HG03520 (cell line): ENCODE results near the gene POU2AF1.

ENCODE experiments used
- ATAC-seq: cut with Tn5 transposase; IDR thresholded peaks from one replicate; pipeline ENCODE4 v1.9.1; 2021; ENCODE audit warnings: mild to moderate bottlenecking, moderate library complexity; ENCODE audit not compliant: unreplicated experiment

The POU2AF1 gene

DNA sequence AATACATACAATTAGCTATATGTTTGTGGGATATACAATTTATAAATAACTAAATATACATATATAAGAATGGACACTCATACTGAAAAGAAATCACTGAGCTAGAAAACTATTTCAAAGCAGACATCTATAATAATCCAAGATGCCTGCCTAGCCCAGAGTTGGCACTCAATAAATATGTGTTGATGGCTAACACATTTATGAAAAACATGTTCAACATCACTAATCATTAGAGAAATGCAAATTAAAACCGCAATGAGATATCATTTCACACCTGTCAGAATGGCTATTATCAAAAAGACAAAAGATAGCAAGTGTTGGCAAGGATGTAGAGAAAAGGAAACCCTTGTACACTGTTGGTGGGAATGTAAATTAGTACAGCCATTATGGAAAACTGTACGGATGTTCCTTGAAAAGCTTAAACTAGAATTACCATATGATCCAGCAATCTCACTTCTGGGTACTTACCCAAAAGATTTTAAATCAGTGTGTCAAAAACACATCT lies 29.8 kb downstream of the POU2AF1 start:
- no peak for ATAC-seq

DNA sequence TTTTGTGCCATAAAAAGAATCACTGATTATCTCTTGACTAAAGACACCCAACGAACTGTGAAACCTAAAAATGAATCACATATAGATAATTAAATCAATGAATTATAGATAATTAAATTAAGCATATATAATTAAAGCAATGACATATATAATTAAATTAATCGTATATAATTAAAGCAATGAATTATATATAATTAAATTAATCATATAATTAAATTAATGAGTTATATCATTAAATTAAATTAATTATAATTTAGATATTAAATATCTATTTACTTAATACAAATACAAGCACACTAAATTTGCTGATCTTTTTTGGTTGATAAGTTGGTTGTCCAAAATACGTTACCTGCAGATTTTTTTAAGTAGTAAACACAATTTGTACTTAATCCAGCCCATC lies 30.9 kb downstream of the POU2AF1 start:
- no peak for ATAC-seq

DNA sequence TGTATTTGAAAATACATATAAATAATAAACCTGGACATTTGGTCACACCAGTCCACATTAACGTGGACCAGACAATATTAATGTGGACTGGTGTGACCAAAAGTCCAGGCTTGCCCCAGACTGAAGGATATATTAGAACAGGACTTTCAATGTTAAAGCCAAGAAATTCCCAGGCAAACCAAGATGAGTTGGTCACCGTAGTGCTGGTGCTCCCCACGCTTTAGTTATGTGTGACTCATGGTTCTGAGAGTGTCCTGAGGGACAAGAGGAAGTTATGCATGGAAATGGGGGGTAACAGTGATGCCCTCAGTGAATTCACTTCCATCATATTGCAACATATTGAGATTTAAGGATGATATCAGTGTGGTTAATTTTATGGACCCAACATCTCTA lies 31.4 kb downstream of the POU2AF1 start:
- no peak for ATAC-seq

DNA sequence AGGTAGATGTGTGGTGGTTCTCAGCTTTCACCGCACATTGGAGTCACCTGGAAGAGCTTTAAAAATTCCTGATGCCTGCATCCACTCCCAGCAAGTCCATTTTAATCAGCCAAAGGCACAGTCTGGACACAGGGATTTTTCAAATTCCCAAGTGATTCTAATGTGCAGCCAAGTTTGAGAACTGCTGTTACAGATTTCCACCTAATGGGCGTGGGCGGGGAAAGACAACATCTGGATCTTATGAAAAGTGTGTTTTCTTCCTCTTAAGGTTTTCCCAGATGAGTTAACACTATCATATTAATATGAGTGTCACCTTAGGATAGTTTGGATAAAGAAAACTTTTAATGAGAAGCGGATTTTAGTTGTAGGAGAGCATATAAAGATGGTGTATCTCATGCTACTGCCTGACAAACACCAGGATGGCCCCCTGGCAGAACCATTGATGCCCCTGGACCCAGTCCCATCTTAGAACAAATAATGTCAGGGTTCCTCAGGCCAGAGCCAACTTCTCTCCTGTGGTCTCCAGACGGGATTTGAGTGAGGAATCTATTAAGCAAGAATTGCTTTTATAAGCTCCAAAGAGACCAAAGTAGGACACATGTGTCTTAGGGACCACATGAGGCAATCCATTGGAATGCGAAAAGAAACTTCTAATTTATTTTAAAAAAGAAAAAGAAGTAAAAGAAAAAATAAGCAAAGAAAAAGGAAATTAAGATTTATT lies 31.9 kb downstream of the POU2AF1 start:
- no peak for ATAC-seq

DNA sequence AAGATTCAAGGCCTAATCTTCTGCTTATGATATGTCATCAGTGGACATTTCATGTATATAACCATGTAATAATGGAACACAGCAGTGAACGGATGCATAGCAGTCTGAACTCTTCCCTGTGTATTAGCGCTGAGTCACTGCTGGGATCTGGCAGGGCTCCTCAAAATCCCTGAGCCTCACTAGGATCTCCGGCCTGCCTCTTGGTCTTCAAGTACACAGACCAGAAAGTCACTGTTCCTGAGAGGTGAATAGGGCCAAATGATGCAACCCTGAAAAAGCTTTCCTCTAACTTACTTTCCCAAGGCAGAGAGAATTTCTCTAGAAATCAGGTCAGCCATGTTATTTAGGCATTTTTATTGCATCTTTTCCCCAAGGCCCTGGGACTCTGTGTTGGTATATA lies 35.0 kb downstream of the POU2AF1 start:
- no peak for ATAC-seq

DNA sequence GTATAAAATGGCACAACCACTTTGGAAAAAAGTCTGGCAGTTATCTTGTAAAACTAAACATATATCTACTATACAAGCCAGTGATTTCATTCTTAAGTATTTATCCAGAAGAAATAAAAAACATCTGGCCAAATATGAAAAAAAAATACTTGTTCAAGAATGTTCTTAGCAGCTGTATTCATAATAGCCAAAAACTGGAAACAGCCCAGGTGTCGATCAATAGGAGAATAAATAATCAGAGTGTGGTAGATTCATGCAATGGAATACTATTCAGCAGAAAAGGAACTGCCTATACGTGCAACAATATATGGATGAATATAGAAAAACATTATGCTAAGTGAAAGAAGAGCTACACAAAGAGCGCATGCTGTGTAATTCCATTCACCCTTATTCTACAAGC lies 36.7 kb downstream of the POU2AF1 start:
- ATAC-seq, result no peak

DNA sequence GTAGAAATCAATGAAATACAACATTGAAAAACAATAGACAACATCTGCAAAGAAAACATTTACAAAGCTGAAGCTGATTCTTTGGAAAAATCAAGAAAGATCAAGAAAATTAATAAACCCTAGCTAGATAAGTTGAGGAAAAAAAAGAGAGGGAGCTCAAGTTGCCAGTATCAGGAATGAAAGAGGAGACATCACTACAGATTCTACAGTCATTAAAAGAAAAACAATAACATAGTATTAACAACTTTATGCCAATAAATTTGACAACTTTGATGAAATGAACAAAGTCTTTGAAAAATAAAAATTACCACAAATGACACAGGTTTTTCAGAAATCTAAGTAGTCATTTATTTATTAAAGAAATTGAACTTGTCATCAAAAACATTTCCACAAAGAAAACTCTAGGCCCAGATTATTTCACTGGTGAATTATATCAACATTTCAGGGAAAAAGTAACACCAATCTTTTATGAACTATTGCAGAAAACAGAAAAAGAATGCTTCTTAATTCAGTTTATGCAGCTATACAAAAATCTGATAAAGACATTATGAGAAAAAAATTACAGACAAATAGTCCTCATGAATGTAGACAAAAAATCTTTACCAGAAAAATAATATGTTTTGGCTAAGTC lies 39.2 kb downstream of the POU2AF1 start:
- no peak for ATAC-seq

DNA sequence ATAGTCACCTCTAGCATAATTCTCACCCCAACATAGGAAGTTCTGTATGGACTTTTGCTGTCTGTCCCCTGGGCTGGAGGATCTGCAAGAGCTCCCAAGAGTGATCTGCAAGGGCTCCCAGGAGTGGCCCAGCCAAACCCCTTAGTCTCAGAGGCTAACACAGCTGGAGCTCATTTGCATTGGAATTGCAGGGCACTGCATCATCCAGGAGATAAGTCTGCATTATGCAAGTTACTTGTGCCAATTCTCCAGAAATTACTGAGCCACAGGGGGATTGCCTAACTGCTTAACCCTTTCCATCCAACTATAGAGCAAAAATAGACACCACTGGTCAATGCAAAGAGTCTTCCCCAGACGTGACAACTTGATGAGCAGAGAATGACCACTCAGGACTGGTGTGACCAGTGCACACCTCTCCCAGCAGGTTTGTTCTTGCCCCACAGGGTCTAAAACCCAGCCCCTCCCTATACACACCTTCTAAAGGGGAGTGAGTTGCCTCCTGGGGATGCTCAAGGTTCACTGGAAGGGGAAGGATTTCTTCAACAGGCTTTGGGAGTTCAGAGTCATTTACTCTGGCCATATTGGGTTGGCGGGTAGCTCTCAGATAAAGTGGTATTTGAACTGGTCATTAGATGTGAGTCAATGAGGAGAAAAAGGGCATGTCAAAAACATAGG lies 42.4 kb downstream of the POU2AF1 start:
- no peak for ATAC-seq

DNA sequence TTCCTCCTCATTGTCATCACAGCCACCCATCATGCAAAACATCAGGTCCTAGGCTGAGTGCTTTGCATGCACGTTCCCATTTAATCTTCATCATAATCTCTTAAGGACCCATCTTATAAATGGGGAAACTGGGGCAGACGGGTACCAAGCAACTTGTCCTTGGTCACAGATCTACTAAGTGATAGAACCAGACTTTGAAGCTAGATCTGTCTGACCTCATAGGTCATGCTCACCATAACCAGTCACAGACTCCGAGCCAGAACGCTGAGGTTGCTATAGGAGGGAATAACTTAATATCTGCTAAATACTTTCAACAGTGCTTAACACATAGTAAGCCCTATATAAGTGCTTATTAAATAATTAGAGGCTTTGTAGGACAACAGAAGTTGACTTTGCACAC lies 43.0 kb downstream of the POU2AF1 start:
- ATAC-seq, result no peak

DNA sequence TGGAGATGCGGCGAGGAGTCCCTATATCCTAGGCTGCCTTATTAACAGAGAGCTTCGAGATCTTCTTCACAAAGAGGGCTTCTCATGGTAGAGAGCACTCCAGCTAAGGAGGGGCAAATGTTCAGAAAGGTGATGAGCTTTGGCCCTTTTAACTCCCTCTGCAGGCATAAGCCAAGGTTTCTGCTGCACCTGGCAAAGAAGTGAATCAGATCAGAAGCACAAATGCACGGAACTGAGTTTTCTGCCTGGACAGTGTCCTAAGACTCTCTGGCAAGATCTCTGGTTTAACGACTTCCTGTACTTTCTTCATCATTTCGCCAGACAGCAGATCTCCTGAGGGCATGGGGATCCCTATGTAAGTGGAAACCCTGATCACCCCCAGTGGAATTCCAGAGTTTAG lies 43.5 kb downstream of the POU2AF1 start:
- ATAC-seq, result no peak

DNA sequence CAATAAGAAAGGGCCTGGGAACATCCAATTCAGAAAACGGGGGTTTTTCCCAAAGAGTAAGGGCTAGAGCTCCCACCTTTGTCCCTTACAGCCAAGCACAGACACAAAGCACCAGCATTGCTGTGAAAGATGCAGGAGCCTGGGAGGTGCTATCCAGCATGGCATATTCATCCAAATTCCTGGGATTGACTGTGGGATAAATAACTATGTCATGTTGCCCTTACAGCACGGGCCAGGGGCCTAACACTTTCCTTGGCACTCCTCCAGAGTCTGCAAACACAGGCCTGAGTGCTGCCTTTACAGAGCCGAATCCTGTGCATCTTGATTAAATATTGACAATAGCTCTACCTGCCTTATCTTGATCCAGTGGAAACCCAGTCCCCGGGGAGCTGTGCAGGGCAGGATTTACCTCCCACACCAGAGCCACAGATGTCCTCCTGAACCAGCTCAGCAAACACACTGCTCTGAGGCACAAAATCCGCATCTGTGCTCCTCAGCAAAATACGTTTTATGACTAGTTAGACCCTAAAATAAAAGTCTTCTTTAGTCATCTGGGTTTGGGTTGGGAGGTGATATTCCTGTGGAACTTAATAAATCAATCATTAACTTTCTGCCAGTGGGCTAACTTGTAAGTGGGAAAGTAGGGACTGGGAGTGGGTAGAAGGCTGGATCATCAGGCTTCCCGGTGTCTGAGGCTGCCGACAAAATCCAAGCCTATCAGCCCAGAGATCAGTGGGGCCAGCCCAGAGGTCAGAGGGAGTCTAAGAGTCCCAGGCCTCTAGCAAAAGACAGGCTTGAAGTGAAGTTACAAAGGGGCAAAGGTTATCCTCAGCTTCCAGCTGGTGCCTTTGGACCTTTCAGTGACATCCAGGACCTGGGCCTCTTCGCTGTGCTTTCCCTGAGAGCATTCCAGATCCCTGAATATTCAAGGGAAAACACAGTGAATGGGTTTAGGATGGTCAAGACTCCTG lies 44.3 kb downstream of the POU2AF1 start:
- no peak for ATAC-seq

DNA sequence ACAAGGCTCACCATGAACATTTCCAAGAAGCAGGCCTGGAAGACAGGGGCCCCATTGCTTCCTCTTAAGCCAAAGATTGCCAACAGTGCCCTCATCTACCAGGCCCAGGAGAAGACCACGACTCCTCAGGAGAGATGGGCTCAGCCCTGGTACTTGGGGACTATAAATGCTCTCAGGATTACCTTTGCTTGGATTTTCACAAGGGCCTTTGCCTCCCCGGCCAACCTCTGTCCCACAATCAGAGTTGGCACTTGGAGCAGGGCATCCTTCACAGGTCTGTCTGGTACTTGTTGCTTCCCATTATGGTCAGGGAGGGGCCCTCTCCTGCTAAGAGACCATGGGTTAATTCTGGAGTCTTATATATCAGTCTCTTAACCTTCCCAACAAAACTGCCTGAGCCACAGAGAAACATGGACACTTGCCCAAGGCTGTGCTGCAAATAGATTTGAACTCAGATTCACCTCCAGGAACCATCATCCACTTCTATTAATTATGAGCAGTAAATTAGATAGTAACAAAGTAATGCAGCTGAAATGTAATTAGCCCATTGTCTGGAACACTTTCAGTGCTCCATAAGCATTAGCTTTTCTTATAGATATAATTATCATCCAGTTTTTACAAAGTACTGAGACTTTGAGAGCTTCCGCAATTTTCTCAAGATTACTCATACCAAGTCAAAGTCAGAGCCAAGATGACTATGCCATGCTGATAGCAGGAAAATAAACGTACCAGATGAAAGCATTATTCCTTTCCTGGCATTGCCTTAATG lies 47.2 kb downstream of the POU2AF1 start:
- ATAC-seq, result no peak

DNA sequence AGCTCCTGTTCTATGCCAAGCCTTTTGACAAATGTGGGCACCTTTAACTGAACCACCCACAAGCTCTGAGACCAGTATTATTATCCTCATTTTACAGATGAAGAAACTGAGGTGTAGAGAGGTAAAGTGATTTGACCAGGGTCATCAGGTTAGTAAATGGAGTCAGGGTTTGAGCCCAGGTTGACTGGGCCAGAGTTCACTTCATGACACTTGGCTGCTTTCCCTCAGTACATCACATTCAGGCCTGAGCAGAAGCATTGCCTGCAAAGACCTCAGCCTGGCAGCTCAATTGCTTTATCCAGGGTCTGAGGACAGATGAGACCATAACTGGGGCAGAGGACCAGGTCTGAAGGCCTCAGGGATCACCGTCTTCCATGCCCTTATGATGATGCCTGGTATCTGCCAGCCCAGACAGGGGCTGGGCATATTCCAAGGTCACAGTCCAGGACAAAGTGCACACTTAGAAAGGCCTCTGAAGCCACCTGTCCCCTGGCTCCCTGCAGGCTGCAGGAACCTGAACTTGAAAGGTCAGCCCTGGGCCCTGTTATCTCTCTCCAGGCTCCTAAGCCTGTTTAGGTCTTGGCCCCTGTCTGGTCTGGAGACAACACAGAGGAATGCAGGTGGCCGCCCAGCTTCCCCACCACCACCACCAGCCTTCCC lies 48.7 kb downstream of the POU2AF1 start:
- no peak for ATAC-seq

DNA sequence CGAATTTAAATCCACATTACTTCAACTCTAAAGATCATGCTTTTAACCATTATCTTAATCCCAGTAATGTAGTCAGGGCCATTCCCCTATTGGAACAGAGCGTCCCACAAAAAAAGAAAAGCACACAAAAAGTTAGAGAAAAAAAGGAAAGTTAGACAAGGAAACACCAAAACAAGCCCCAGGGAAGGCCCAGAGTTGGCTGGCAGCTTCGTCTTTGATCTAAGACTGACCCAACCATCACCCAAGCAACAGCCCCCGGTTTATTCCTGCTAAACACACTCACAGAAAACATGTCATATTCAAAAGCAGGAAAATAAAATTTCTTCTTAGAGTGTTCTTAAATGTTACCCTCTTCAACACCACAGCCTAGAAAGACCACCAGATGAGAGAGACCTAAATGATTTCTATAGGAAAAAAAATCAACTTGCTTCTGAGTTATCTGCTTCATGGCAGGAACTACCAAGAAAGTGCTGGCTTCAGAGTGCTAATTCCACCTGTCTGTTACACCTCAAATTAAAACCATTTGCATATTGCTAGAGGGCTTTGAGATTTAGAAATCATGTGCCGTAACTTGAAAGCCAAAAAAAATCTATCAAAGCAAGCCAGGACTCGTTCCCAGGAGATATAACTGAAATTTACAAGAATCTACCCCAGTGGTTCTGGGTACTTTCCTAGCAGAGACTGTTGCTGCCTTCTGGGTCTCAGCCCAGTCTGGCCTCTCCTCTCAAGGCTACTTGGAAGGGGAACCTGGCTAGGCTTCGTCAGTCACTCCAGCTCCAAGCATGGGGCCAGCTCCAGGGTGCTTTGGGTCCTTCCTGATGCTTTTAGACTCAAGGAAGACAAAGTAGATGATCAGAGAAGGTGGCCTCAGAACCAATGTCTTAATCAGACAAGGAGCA lies 49.5 kb downstream of the POU2AF1 start:
- ATAC-seq, result no peak

DNA sequence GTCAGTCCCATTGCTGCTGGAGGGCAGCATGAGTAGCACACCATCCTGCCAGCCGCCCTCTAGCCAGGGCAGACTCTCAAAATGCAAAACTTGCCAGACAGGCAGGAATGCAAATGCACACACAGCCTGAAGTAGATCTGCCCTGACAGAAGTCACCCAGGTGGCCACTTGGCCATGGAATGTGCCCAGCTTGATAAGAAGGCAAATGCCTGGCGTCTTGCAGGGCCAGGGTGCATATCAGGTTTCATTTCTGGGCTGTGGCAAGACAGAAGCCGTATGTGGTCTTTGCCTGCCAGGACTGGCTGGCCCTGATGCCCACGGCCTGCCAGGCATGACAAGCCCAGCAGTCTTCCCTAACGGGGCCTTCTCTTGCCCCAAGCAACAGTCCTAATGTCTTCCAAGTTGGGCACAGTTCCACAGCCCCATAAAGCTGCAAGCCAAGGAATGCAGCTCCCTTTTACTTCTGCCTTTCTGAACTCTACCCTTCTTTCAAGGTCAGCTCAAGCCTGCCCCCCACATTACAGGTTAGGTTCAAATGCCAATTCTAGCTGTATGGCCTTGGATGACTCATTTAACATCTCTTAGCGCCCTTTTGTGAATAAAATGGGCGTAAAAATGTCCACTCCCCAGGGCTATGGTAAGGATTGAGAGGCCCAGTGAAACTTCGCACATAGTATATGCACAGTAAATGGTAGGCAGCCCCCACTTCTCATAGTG lies 51.0 kb downstream of the POU2AF1 start:
- no peak for ATAC-seq

DNA sequence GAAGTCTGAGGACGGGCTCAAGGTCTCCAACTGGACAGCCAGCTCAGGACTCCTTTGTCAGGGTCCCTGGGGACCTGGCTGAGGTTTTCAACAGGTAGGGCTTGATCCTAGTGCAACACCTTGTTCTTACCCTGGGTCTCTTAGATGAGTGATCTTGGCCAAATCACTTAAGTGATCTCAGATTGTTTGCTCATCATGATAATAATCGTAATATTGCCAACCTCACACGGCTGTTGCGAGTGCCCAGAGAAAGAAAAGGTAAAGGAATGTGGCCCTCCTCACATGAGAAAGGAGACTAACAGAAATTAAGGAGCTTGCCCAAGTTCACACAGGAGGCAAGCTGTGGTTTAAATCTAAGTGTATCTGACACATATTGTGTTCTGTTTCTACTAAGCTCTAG lies 52.3 kb downstream of the POU2AF1 start:
- no peak for ATAC-seq

DNA sequence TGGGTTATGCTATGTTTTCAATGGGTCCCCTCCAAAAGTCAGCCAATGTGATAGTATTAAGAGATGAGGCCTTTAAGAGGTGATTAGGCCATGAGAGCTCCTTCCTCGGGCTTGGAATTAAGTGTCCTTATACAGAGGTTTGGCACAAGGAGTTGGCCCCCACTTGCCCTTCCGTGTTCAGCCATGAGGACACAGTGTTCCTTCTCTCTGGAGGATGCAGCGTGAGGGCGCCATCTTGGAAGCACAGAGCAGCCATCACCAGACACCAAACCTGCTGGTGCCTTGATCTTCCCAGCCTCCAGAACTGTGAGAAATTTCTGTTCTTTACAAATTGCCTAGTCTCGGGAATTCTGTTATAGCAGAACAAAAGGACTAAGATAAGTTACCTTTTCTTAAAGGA lies 53.8 kb downstream of the POU2AF1 start:
- ATAC-seq, result no peak

DNA sequence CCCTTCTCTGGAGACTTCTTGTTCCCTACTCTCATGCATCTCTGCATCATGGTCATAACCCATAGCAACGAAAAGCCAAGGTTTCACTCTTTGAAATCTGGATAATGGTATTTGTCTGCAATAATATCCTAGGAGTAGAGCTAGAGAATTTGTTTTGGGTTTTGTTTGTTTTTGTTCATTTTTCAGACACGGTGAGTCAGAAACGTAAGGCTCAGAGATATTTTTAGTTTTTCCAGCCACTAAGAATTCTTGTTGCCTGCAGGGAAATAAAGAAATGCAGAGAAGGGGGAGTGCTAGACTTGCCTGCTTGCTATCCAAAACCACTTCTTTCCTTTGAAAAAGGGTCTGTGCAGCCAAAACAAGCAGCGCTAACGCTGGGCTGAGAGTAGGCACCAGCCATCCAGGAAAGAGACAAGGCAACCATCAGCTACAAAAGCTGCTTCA lies 54.8 kb downstream of the POU2AF1 start:
- no peak for ATAC-seq
